Measurements from ENCODE around the gene GPR157.

- TF ChIP-seq ARNTL (CRISPR knock-in tag; IDR thresholded peaks at IDR 0.05; ENCODE audit: borderline replicate concordance, low read depth) (no peak), ZFP30 (CRISPR knock-in tag; IDR thresholded peaks at IDR 0.05) (no peak), ISL1 (CRISPR knock-in tag; IDR thresholded peaks at IDR 0.05) (no peak), TSHZ2 (CRISPR knock-in tag; IDR thresholded peaks at IDR 0.05) (no peak)
These were observed 8.0 kb upstream of the GPR157 start for GRCh38 chr1:9136932-9137331.
